Measurements from ENCODE around the gene GADL1.

GADL1 gene

GRCh38 chr3:30752491-30752890 lies 142.0 kb downstream of the GADL1 start:
- no peak for TF ChIP-seq CTCF (IDR thresholded peaks at IDR 0.05; ENCODE audit: low read depth, low read length)
- H3K4me3 ChIP-seq (replicated peaks in 1 of 2; ENCODE audit: low read depth in 2 of 2, low read length in 2 of 2), result no peak overlapping the region
- DNase-seq (ENCODE audit: low read depth in 2 of 2), result no peak

DNA sequence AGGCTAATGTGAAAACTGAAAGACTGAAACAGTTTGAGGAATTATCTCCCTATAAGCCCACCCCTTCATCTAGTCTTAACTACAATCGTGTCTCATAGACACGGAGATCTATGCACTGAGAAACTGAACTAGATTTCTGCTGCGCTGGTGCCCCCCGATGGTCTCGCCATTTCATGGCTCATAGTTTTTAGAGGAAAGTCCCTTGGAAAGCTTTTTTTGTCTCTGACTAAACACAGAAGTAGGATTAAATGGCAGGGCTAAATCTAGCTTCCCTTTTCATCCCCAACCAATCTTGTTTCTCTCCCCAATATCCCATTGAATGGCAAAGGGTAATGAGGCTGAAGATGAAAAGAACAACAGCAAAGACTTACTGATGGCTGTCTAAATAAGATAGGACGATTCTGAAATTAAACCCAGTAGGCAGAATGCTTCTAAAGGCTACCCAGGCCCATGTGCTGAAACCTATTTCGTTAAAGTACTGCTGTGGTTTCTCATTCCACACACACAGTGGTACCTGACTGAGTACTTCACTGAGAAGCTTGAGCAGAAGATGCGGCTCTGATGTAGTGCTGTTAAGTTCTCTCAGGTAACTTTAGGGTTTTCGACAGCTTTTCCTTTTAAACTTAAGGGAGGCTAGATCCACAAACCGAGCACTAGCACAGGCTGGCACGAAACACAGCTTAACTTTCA lies 142.7 kb downstream of the GADL1 start:
- TF ChIP-seq CTCF (IDR thresholded peaks at IDR 0.05; ENCODE audit: low read depth, low read length), result peak; percentile 46
- peak; percentile 61 to 72 for DNase-seq (ENCODE audit: low read depth in 2 of 2)

DNA sequence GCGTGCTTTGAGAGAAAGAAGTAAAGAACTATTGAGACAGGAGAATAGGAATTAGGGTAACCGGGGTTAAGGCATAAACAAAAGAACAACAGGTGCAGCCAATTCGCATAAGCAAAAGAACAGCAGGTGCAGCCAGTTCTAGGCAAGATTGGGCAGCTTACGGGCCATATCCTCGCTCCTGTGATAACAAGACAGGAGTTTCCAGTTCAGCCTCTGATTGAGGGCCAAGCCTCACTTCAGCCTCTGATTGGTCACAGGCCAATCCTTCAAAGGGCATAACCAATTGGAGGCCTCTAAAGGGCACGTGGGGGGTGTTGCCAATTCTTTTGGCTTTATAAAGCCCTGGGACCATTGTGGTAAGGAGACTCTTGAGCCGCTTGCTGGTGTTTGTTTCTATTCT lies 143.5 kb downstream of the GADL1 start:
- DNase-seq (ENCODE audit: low read depth in 2 of 2), result no peak
- H3K4me3 ChIP-seq (replicated peaks in 1 of 2; ENCODE audit: low read depth in 2 of 2, low read length in 2 of 2), result no peak overlapping the region
- TF ChIP-seq CTCF (IDR thresholded peaks at IDR 0.05; ENCODE audit: low read depth, low read length), result no peak

More for the DNA sequence above, 142.7 kb downstream of the GADL1 start:
- no peak overlapping the region for H3K4me3 ChIP-seq (replicated peaks in 1 of 2; ENCODE audit: low read depth in 2 of 2, low read length in 2 of 2)

GRCh38 chr3:30749230-30749629 lies 145.2 kb downstream of the GADL1 start:
- DNase-seq (ENCODE audit: low read depth in 2 of 2), result peak in 1 of 2 donors; percentile 36
- TF ChIP-seq CTCF (IDR thresholded peaks at IDR 0.05; ENCODE audit: low read depth, low read length), result no peak
- no peak overlapping the region for H3K4me3 ChIP-seq (replicated peaks in 1 of 2; ENCODE audit: low read depth in 2 of 2, low read length in 2 of 2)

- DNase-seq (ENCODE audit: low read depth in 2 of 2), result peak; percentile 61 to 70
- no peak overlapping the region for H3K4me3 ChIP-seq (replicated peaks in 1 of 2; ENCODE audit: low read depth in 2 of 2, low read length in 2 of 2)
- TF ChIP-seq CTCF (IDR thresholded peaks at IDR 0.05; ENCODE audit: low read depth, low read length), result peak; percentile 66
Observed at GRCh38 chr3:30747771-30748281, 146.6 kb downstream of the GADL1 start.

DNA sequence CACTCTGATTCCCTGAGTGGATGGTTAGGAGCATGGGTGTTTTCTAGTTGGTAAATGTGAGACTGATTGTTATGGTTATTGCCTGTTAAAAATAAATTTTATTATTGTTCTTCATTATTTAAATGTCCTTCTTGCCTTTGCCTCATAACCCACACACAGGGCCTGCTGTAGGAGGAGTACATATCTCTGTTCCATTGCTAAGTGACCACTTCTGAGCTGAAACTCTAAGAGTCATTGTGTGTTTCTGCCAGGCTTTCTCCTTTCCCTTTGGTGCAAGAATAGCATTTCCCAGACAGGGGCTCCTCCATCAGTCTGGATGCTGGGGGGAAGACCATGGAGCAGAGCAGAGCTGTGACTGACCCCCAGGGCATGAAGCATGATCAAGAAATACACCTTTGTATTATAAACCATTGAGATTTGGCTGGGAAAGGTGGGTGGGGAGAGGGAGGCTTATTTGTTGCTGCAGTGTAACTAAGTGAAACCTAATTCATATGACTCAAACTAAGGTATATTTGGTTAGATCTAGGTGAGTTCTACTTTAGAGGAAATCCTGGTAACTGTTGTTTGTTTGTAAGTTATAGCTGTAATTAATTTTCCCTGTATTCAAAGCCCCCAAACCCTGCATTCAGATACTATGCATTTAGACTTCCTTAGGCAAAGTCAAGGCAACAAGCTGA lies 150.7 kb downstream of the GADL1 start:
- no peak for TF ChIP-seq CTCF (IDR thresholded peaks at IDR 0.05; ENCODE audit: low read depth, low read length)
- no peak overlapping the region for H3K4me3 ChIP-seq (replicated peaks in 1 of 2; ENCODE audit: low read depth in 2 of 2, low read length in 2 of 2)
- DNase-seq (ENCODE audit: low read depth in 2 of 2), result no peak

Measured in cardiac fibroblast (primary cell).